ENCODE measurements around the gene IFT80.
"Not testable (repeated sequence)": the region's sequence is repeated elsewhere in the genome, so short reads cannot be mapped to it uniquely, and the experiment has no call there.

IFT80 gene

DNA sequence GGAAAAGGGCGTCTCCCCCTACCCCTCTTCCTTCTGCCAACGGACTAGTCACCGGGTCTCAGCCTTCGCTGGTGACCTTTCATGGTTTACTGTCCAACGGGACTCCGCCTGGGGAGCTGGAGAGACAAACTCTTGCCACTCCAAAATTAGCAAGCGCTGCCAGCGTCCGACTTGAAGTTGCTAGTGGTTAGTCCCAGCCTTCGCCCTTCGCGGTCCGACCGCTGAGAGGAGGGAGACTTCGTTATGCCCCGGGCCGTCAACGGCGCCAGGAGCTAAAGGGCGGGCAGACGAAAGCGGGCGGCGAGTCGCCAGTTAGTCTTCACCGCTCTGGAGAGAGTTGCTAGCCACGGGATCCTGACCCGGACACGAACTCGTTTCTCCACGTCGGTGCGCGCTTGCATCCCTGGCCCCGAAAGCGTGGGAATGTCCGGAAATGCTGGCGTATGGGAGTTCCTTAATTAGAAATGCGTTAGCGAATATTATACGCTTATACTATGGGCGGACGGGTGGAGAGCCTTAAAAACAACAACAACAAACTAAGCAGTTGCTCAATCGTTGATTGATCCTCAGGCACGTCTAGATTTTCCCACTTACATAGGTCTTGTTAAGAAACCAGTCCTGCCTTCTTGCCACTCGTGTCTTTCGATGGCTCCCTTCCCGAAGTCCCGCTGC is 1.1 kb upstream of the IFT80 start:
- DNase-seq: peak; percentile 20

DNA sequence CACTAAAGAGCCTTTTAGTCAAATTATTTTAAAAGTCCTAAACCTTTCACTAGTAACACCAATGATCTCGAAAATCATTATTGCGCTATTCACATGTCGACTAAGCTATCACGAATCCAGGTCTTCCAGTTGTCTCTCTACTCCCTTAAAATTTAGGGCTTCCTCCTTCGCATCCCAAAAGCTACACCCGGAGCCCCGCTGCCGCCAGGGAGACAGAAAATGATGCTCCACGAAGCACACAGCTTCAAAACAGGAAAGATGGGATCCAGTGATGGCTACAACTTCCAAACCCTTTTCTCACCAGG is 253 bp downstream of the IFT80 start:
- no peak for DNase-seq

- DNase-seq: no peak
Observed at GRCh38 chr3:160395297-160395696, 3.7 kb downstream of the IFT80 start.

DNA sequence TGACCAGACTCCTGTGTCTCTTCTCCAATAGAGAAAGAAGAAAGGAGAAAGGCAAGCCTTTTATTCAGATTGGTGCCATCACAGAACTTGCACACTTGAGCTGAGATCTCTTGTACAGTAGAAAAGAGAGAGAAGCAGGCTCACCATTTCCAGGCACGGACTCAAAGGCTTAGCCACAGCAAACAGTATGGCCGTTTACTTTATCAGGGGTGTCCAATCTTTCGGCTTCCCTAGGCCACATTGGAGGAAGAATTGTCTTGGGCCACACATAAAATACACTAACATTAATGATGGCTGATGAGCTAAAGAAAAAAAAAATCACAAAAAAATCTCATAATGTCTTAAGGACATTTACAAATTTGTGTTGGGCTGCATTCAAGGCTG is 5.0 kb downstream of the IFT80 start:
- no peak for DNase-seq

DNA sequence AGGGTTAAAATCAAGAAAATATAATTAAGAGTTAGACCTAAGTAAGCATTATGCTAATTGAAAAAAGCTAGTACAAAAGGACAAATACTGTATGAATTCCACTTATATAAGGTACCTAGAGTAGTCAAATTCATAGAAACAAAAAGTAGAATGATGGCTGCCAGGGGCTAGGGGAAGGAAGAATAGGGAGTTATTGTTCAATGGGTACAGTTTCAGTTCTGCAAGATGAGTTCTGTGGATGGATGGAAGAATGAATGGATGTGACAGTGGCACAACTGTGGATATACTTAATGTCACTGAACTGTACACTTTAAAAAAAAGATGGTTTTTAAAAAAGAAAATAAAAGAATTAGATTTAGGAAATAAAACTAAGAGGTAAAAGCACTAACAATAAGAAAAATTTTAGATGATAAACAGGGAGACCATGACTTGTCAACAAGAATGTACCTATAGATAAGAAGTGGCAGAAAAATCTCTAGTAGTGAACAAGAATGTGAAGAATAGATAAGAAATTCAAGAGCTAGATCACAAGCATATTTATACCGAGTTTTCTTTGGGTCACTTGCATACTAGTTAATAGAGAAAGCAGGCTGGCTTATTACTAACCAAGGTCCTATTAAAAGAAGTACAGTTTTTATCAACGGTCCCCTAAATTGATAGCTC is 5.5 kb downstream of the IFT80 start:
- DNase-seq: no peak

DNA sequence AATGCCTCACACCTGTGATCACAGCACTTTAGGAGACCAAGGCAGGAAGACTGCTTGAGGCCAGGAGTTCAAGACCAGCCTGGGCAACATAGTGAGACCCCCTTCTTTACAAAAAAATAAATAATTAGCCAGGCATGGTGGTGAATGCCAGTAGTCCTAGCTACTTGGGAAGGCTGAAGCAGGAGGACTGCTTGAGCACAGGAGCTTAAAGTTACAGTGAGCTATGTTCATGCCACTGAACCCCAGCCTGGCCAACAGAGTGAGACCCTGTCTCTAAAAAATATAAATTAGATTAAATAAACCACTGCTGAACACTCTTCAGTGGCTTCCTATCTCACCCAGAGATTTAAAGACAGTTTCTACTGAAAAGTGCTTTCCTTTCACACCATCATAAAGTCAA is 6.2 kb downstream of the IFT80 start:
- DNase-seq: no peak

GRCh38 chr3:160390565-160391138 is 8.4 kb downstream of the IFT80 start:
- no peak for DNase-seq

GRCh38 chr3:160384639-160385318 is 14.2 kb downstream of the IFT80 start:
- no peak for DNase-seq

DNA sequence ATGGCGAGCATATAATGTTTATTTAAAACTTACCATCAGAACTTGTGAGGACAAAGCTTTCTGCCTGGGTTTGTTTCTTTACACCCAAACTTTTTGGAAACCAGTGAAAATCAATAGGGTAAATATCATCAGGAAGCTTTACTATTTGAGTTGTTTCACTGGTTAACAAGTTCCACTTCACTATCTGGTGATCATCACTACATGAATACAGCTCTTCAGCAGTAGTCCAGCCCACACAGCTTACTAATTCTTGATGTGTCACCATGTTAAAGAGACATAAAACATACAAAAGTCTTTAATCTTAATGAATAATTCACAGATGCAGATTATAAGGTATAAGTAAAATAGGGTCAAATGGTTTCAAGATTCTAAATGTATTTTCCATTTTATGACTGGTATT is 17.6 kb downstream of the IFT80 start:
- no peak for DNase-seq

DNA sequence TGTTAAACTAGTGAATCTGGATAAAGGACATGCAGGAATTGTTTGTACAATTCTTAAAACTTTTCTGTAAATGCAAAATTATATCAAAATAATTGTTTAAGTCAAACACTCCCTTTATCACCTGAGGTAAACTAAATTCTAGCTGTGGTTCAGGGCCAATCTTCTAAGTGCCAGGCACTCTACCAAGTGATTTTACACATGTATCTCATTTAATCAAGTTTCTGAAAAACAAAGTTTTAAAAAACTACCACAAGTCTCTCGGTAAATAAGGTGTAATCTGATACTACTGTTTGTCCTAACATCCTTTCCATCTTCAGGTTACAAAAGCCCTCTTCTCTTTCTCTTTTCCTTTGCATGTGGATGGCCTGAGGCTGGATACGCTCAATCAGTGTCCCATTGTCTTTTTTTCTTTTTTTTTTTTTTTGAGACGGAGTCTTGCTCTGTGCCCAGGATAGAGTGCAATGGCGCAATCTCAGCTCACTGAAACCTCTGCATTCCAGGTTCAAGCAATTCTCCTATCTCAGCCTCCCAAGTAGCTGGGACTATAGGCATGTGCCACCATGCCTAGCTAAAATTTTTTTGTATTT is 19.3 kb downstream of the IFT80 start:
- no peak for DNase-seq

- DNase-seq: no peak
Observed at GRCh38 chr3:160378331-160379109, 20.5 kb downstream of the IFT80 start.

- DNase-seq: no peak
Observed at GRCh38 chr3:160376681-160377080, 22.3 kb downstream of the IFT80 start.

- DNase-seq: no peak
Observed at GRCh38 chr3:160374925-160375324, 24.1 kb downstream of the IFT80 start.

- DNase-seq: no peak
Observed at GRCh38 chr3:160374472-160374871, 24.6 kb downstream of the IFT80 start.

- no peak for DNase-seq
Observed at GRCh38 chr3:160373655-160374054, 25.4 kb downstream of the IFT80 start.

GRCh38 chr3:160372780-160373179 is 26.2 kb downstream of the IFT80 start:
- DNase-seq: no peak

- no peak for DNase-seq
Observed at GRCh38 chr3:160370987-160371857, 27.8 kb downstream of the IFT80 start.

- DNase-seq: no peak
Observed at GRCh38 chr3:160369784-160370183, 29.2 kb downstream of the IFT80 start.

GRCh38 chr3:160368804-160369203 is 30.2 kb downstream of the IFT80 start:
- DNase-seq: no peak

- no peak for DNase-seq
Observed at GRCh38 chr3:160365869-160366522, 33.0 kb downstream of the IFT80 start.

DNA sequence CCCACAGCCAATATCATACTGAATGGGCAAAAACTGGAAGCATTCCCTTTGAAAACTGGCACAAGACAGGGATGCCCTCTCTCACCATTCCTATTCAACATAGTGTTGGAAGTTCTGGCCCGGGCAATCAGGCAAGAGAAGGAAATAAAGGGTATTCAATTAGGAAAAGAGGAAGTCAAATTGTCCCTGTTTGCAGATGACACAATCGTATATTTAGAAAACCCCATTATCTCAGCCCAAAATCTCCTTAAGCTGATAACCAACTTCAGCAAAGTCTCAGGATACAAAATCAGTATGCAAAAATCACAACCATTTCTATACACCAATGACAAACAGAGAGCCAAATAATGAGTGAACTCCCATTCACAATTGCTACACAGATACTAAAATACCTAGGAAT is 36.1 kb downstream of the IFT80 start:
- not testable (repeated sequence) for DNase-seq

Data from stimulated activated naive CD4-positive, alpha-beta T cell treated with Interleukin-2 at 50 U/mL for 16 hours (primary cell).